ENCODE data around the gene PTRH2.

The PTRH2 gene

DNA sequence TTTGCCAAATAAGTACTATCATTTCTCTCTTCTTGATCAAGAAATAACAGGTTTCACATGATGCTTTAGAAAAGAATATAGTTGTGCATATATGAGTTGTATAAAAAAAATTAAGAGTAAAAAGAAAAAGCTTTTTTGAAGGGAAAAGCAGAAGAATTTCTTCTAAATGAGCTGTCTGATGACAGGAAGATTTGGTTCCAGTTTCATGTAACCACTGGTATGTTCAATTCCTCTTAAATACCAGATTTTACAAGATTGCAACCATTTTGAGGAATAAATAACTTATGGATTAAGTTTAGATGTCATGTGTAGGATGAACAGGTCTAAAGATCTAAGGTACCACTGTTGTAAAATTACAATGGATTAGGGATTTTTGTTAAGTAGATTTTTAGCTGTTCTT is 45.2 kb upstream of the PTRH2 start:
- TF ChIP-seq EZH2phosphoT487 (IDR thresholded peaks at IDR 0.05; ENCODE audit: low read length) = no peak
- no peak for TF ChIP-seq EZH2 (optimal IDR thresholded peaks at IDR 0.05; ENCODE audit: low read depth, low read length)
- no peak for TF ChIP-seq CTCF (IDR thresholded peaks at IDR 0.05; ENCODE audit: low read length)
- Histone ChIP-seq H3F3A (ENCODE audit: insufficient read depth, low read length) (peaks cover 3% of the 10 kb centered on the region; the same call in 1 of the 2 replicates), H3K27ac (ENCODE audit: low read length) (no peak overlapping the region), H4K20me1 (ENCODE audit: insufficient read depth, low read length) (no peaks in the 10 kb centered on the region), H3K9me2 (replicated peaks; ENCODE audit: insufficient read depth, low read length) (no peaks in the 10 kb centered on the region), H3K4me2 (ENCODE audit: low read depth, low read length) (no peak overlapping the region), H3K4me3 (ENCODE audit: low read length) (no peak overlapping the region), H2AFZ (ENCODE audit: low read length) (no peak overlapping the region), H3K9me3 (replicated peaks; ENCODE audit: insufficient read depth, low read length) (no peaks in the 10 kb centered on the region), H3K9ac (ENCODE audit: low read length) (no peak overlapping the region), H3K4me1 (ENCODE audit: low read length) (no peaks in the 10 kb centered on the region), H3K36me3 (replicated peaks; ENCODE audit: insufficient read depth, low read length) (no peaks in the 10 kb centered on the region), H3K27me3 (replicated peaks; ENCODE audit: insufficient read depth, low read length) (no peaks in the 10 kb centered on the region), H3K79me2 (ENCODE audit: low read length) (0 out of 2 replicates have a peak, but pooled peaks cover 3% of the 10 kb centered on the region)
- DNase-seq = no peak

DNA sequence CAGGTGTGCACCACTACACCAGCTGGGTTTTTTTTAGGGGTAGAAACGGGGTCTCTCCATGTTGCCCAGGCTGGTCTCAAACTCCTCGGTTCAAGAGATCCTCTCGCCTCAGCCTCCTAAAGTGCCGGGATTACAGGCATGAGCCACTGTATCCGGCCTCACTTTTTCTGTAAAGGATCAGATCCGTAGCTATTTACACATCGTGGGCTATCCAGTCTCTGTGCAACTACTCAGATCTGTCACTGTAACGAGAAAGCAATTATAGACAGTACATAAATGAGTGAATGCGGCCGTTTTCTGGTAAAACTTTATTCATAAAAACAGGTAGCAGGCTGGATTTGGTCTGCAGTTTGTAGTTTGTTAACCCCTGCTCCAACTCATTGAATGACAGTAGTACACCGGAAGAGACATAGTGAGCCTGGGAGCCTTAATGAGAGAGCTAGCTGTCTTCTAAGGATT is 44.8 kb upstream of the PTRH2 start:
- Histone ChIP-seq H3K36me3 (replicated peaks; ENCODE audit: insufficient read depth, low read length) (no peaks in the 10 kb centered on the region), H3K9ac (ENCODE audit: low read length) (no peak overlapping the region), H3K27me3 (replicated peaks; ENCODE audit: insufficient read depth, low read length) (no peaks in the 10 kb centered on the region), H3K9me3 (replicated peaks; ENCODE audit: insufficient read depth, low read length) (no peaks in the 10 kb centered on the region), H3K4me2 (ENCODE audit: low read depth, low read length) (no peak overlapping the region), H3K79me2 (ENCODE audit: low read length) (0 out of 2 replicates have a peak, but pooled peaks cover 3% of the 10 kb centered on the region), H3K27ac (ENCODE audit: low read length) (no peak overlapping the region), H3K4me3 (ENCODE audit: low read length) (no peak overlapping the region), H3K9me2 (replicated peaks; ENCODE audit: insufficient read depth, low read length) (no peaks in the 10 kb centered on the region), H4K20me1 (ENCODE audit: insufficient read depth, low read length) (no peaks in the 10 kb centered on the region), H3F3A (ENCODE audit: insufficient read depth, low read length) (peaks cover 3% of the 10 kb centered on the region; the same call in 1 of the 2 replicates), H3K4me1 (ENCODE audit: low read length) (no peaks in the 10 kb centered on the region), H2AFZ (ENCODE audit: low read length) (no peak overlapping the region)
- DNase-seq = no peak
- TF ChIP-seq CTCF (IDR thresholded peaks at IDR 0.05; ENCODE audit: low read length) (no peak), EZH2 (optimal IDR thresholded peaks at IDR 0.05; ENCODE audit: low read depth, low read length) (no peak), EZH2phosphoT487 (IDR thresholded peaks at IDR 0.05; ENCODE audit: low read length) (no peak)

DNA sequence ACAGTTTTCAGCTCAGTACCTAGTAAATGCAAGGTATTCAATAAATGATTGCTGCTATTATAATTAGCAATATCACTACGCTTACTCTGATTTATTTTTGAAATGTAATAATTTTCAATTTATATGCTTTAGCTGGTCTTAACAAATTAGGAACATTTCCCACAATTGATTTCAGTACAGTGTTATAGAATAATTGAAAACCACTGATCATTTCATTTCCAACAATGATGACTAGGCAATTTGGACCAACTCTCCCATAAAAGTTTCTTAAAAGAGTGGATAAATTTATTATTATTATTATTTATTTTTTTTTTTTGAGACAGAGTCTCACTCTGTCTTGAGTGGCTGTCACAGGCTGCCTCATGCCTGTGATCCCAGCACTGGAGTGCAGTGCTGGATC is 41.4 kb upstream of the PTRH2 start:
- H3K27me3 ChIP-seq (replicated peaks; ENCODE audit: insufficient read depth, low read length) = no peaks in the 10 kb centered on the region
- H3K79me2 ChIP-seq (ENCODE audit: low read length) = no peaks in the 10 kb centered on the region
- TF ChIP-seq EZH2phosphoT487 (IDR thresholded peaks at IDR 0.05; ENCODE audit: low read length) (no peak), EZH2 (optimal IDR thresholded peaks at IDR 0.05; ENCODE audit: low read depth, low read length) (no peak), CTCF (IDR thresholded peaks at IDR 0.05; ENCODE audit: low read length) (no peak)
- no peak overlapping the region for H3K4me2 ChIP-seq (ENCODE audit: low read depth, low read length)
- H4K20me1 ChIP-seq (ENCODE audit: insufficient read depth, low read length) = no peaks in the 10 kb centered on the region
- H3K27ac ChIP-seq (ENCODE audit: low read length) = no peak overlapping the region
- no peak overlapping the region for H2AFZ ChIP-seq (ENCODE audit: low read length)
- H3K36me3 ChIP-seq (replicated peaks; ENCODE audit: insufficient read depth, low read length) = no peaks in the 10 kb centered on the region
- no peak overlapping the region for H3K4me3 ChIP-seq (ENCODE audit: low read length)
- no peak for DNase-seq
- no peak overlapping the region for H3K9ac ChIP-seq (ENCODE audit: low read length)
- peaks cover 3% of the 10 kb centered on the region; the same call in 1 of the 2 replicates for H3F3A ChIP-seq (ENCODE audit: insufficient read depth, low read length)
- H3K4me1 ChIP-seq (ENCODE audit: low read length) = no peaks in the 10 kb centered on the region
- no peaks in the 10 kb centered on the region for H3K9me3 ChIP-seq (replicated peaks; ENCODE audit: insufficient read depth, low read length)
- H3K9me2 ChIP-seq (replicated peaks; ENCODE audit: insufficient read depth, low read length) = no peaks in the 10 kb centered on the region
